ENCODE results near the gene TNF.

- TF ChIP-seq CTCF (conservative IDR thresholded peaks at IDR 0.05; ENCODE audit: low read length) (no peak), EZH2phosphoT487 (IDR thresholded peaks at IDR 0.05; ENCODE audit: borderline replicate concordance) (no peak)
Measured at GRCh38 chr6:31581434-31582229, 6.3 kb downstream of the TNF start.

All from Loucy (cell line).